ENCODE results near the gene TAF4.
"Not testable (repeated sequence)": the region's sequence is repeated elsewhere in the genome, so short reads cannot be mapped to it uniquely, and the experiment has no call there.

The TAF4 gene

GRCh38 chr20:62080249-62080990 is 14.7 kb upstream of the TAF4 start:
- no peak for DNase-seq

DNA sequence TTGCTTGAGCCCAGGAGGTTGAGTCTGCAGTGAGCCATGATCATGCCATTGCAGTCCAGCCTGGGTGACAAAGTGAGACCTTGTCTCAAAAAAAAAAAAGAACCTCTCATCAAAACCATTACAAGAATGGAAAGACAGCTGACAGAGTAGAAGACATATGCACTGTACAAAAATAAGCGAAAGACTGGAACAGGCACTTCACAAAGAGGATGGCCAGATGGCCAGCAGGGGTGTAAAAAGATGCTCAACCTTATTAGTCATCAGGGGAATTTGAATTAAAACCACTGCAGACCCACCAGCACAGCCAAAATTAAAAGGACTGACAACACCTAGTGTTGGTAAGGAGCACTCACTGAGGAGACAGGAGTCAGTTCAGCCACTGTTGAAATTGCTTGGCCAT is 13.5 kb upstream of the TAF4 start:
- DNase-seq, result no peak

DNA sequence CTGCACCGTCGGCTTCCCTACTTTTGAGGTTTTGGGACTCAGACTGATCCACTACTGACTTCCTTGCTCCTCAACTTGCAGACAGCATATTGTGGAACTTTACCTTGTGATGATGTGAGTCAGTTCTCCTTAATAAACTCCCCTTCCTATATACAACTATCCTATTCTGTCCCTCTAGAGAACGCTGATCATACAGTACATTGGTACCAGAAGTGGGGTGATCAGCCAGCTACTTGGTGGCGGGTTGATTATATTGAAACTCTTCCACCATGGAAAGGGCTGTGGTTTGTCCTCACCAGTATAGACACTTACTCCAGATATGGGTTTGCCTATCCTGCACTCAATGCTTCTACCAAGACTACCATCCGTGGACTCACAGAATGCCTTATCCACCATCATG is 7.6 kb upstream of the TAF4 start:
- no peak for DNase-seq

DNA sequence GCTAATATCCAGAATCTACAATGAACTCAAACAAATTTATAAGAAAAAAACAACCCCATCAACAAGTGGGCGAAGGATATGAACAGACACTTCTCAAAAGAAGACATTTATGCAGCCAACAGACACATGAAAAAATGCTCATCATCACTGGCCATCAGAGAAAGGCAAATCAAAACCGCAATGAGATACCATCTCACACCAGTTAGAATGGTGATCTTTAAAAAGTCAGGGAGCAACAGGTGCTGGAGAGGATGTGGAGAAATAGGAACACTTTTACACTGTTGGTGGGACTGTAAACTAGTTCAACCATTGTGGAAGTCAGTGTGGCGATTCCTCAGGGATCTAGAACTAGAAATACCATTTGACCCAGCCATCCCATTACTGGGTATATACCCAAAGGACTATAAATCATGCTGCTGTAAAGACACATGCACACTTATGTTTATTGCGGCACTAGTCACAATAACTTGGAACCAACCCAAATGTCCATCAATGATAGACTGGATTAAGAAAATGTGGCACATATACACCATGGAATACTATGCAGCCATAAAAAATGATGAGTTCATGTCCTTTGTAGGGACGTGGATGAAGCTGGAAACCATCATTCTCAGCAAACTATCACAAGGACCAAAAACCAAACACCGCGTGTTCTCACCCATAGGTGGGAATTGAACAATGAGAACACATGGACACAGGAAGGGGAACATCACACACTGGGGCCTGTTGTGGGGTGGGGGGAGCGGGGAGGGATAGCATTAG is 6.2 kb upstream of the TAF4 start:
- DNase-seq, result not testable (repeated sequence)

GRCh38 chr20:62069741-62070216 is 4.1 kb upstream of the TAF4 start:
- no peak for DNase-seq

GRCh38 chr20:62068997-62069396 is 3.3 kb upstream of the TAF4 start:
- DNase-seq, result no peak

- DNase-seq, result peak in 1 of 5 experiments; percentile 51
Measured at GRCh38 chr20:62067547-62068260, 2.0 kb upstream of the TAF4 start.

GRCh38 chr20:62066983-62067433 is 1.3 kb upstream of the TAF4 start:
- peak in 1 of 5 experiments; percentile 49 for DNase-seq

DNA sequence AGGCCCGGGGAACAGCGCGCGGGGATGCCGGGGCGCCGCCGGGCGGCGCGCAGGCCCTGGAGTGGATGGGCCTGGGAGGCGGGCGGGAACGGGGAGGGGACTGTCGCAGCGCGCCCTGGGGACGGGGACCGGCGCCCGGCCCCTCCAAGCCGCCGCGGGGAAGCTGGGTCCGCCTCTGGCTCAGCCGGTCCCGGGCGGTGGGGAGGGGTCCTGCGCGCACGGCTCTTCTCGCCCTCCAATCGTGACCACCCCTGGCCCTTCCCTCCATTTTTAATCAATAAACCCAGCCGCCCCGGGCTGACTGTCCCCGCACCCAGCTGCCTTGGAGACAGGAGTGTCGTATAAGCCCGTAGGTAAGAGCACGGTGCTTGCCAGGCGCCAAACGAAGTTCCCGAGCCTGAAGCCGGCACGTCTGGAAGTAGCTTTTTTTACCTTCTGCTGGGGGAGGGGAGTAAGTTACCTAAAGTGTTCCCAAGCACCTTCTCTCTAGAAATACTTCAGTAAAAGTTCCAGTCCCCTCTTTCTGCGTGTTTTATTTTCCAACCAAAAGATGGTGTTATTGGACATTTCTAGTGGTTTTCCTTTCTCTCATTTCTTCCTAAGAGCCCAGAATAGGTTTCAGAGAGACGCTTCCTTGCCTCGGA is 780 bp upstream of the TAF4 start:
- peak in 2 of 5 experiments; percentile 13 to 65 for DNase-seq

GRCh38 chr20:62064770-62065673 is 659 bp downstream of the TAF4 start:
- DNase-seq, result peak in 1 of 5 experiments; percentile 21

DNA sequence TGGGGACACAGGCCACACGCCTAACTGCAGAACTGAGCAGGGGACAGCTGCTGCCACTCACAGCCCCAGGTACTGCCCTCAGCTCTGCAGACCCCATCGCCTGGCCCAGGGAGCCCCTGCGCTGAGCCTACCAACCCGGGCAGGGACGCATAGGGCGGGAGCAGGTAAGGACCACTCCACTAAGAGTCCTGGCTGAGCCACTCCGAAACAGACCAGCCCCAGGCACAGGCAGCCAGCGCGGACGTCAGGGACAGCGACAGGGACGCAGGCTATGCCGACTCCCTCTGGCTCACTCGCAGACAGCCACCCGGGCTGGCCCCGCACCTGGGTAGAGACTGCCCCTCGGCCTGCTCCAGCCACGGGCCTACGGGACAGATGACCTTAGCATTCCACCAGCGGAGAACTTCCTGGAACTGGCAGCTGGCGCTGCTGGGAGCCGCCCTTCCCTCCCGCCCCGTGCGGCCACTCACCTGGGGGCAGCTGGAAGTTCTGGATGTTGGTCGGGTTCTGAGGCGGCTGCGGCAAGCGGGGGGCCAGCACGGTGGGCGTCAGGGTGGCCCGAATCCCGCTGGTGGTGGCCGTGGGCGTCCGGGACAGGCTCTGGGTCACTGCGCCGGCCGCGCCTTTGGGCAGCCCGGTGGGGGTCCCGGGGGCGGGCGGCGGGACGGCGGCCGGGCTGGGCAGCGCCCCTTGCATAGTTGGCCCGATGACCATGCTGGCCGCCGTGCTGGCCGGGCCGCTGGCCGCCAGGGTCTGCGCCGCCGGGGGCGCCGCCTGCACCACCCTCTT is 1.5 kb downstream of the TAF4 start:
- no peak for DNase-seq

DNA sequence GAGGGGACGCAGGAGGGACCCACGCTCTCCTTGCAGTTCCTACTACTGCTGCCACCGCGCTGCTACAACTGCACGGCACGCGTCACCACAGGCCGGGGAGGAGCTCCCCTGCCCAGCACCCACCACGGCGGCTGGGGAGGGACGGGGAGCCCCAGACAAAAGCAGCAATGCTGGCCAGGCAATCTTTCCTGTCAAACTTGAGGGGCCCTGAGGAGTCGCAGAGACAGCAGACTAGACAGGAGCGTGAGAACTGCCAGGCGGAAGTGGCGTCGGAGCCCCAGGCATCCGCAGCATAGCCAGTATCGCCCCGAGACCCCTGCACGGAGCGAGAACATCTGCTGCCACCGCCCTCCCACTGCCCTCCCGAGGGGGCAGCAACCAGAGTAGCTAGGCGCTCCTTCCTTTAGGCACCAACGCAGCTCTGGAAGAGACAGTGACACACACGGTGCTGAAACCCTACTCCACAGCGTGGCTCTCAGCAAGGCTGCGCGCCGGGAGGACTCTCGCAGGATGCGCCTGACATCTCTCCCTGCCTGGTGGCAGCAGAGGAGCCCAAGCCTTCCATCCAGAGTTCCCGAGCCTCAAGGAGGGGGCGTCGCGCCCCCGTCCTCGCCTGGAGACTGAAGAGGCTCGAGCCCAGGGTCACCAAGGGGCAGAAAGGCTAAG is 2.2 kb downstream of the TAF4 start:
- DNase-seq, result no peak

DNA sequence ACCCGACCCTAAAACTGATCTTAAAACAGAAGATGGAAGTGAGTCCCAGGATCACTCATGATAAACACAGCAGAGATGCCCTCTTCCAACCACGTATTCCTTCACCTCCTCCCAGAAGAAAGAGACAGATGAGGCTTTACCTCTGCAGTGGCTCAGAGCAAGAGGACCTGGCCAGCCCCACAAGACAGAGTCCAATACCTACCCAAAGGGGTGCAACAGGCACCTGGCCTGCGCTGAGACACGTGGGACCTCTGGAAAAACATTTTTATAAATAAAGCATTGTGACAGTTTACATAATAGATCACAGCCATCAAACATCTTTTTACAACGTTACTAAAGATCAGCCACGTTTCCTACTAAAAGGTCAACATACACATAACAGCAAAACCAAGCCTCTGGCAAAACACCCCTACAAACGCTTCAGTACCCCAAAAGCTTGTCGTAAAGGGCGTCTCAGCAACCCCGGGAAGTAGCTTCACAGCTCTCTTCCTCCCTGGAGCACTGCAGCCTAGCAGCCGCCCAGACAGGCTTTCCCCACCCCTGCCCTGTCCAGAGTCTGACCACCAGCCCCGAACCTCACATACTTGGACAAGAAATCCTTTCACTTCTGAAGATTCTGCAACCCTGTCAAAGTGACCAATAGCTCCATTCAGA is 2.9 kb downstream of the TAF4 start:
- DNase-seq, result no peak

DNA sequence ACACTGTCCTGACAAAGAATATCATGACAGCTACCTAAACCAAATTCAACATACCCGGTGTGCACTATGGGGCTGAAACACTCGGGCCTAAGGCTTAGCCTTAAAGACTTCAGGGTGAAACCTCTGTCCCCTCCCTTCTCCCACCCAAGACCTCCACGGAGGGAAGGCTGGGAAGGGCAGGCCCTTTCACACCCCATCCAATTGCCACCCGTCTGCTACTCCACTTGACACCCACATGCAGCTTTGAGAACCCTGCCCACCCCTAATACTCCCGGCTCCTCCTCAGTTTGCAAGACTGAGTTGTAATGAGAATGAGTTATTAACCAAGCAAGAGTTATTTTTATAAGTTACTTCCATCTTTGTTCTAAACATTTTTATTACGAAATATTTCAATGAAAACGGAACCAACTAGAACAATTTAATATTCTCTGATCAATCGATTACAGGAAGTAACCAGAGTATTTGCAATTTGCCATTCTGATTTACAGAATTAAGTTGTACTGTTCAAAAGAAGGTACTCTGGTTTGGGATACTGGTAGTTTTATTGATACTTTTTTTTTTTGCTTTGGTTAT is 3.7 kb downstream of the TAF4 start:
- no peak for DNase-seq

GRCh38 chr20:62060631-62061541 is 4.8 kb downstream of the TAF4 start:
- no peak for DNase-seq

- no peak for DNase-seq
Measured at GRCh38 chr20:62059920-62060630, 5.6 kb downstream of the TAF4 start.

- no peak for DNase-seq
Measured at GRCh38 chr20:62059401-62059800, 6.3 kb downstream of the TAF4 start.

DNA sequence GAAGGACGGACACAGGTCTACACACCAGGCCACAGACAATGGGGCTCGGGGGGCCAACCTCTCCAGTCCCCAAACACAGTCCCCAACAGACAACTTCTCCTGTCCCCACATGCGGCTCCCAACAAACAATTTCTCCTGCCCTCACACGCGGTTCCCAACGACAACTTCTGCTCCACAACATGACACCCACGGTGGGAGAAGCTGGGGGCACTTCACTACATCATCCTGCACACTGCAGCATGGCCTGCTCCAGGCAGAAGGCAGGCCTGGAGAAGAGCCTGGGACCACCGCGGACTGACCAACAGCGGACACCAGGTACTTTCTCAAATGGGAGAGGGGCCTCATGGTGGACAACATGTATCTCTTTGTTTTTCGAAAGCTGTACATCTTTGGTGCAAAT is 6.7 kb downstream of the TAF4 start:
- no peak for DNase-seq
